Thymus (tissue), 14 donors: Measurements from ENCODE around the gene CPPED1. TPM values are rescaled to one million over a fixed set of nuclear protein-coding genes. Genes with fewer than 3 reads are reported as not detected.

Experiments
- DNase-seq, 9 donors: peaks; one replicate each; pipeline ENCODE4 v3.0.0-alpha.2; 2013; ENCODE audit warnings: low spot score in 9 of 9, low read depth in 6 of 9, missing footprints in 1 of 9
- H3K27ac ChIP-seq, 2 donors: one replicate each; pipeline ENCODE4 v1.5.1; 2013; ENCODE audit warnings: control low read depth in 1 of 2, low read depth in 1 of 2, low read length in 1 of 2, mild to moderate bottlenecking in 1 of 2, moderate library complexity in 1 of 2
- H3K27me3 ChIP-seq, 2 donors: one replicate each; pipeline ENCODE4 v1.5.1; 2013; ENCODE audit warnings: low read length in 1 of 2; ENCODE audit not compliant: control insufficient read depth in 2 of 2, insufficient read depth in 1 of 2
- H3K36me3 ChIP-seq, 2 donors: one replicate each; pipeline ENCODE4 v1.5.1; 2013; ENCODE audit warnings: low read length in 1 of 2, mild to moderate bottlenecking in 1 of 2, moderate library complexity in 1 of 2; ENCODE audit not compliant: control insufficient read depth in 2 of 2, insufficient read depth in 2 of 2
- H3K4me1 ChIP-seq, 2 donors: one replicate each; pipeline ENCODE4 v1.5.1; 2013; ENCODE audit warnings: low read length in 2 of 2; ENCODE audit not compliant: control insufficient read depth in 2 of 2, insufficient read depth in 2 of 2
- H3K4me3 ChIP-seq, 2 donors: one replicate each; pipeline ENCODE4 v1.5.1; 2013; ENCODE audit warnings: low read length in 2 of 2, control low read depth in 1 of 2, mild to moderate bottlenecking in 1 of 2
- H3K9me3 ChIP-seq, 2 donors: one replicate each; pipeline ENCODE4 v1.5.1; 2013; ENCODE audit warnings: low read length in 1 of 2, mild to moderate bottlenecking in 1 of 2; ENCODE audit not compliant: control insufficient read depth in 2 of 2, insufficient read depth in 1 of 2
- WGBS: extraction: QIAGEN DNeasy Blood & Tissue Kit; methylation state at CpG from one replicate; pipeline ENCODE4 v1.1.7; 2013; 5-methylcytosine and 5-hydroxymethylcytosine counted together
- long read RNA-seq, 10 donors: transcript quantifications; one replicate each; lab custom pipeline, GENCODE V29; 2026
- polyA plus RNA-seq: library from polyadenylated mRNA; stranded (reverse); fragments of 200-250 nt; gene quantifications from one replicate; pipeline ENCODE4 v1.2.3, GENCODE V29; 2013
- total RNA-seq: library from RNA; stranded (reverse); fragments of 120-200 nt; gene quantifications from one replicate; pipeline ENCODE4 v1.2.4, GENCODE V29; 2013
- donor health status: healthy.

The CPPED1 gene, protein sequence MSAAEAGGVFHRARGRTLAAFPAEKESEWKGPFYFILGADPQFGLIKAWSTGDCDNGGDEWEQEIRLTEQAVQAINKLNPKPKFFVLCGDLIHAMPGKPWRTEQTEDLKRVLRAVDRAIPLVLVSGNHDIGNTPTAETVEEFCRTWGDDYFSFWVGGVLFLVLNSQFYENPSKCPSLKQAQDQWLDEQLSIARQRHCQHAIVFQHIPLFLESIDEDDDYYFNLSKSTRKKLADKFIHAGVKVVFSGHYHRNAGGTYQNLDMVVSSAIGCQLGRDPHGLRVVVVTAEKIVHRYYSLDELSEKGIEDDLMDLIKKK
- total RNA-seq (4.0 TPM), polyA plus RNA-seq (10.1 TPM)
- long read RNA-seq, donor 1, full-length matches to known transcripts, result 3 of 3 reads
- long read RNA-seq, donor 1, partial matches to known transcripts, result 0 of 3 reads
- long read RNA-seq, donor 1, other reads (novel, unspliced or antisense), result 0 of 3 reads
- long read RNA-seq, donor 2, result 0 reads
- long read RNA-seq, donor 3, full-length matches to known transcripts, result 3 of 3 reads
- long read RNA-seq, donor 3, partial matches to known transcripts, result 0 of 3 reads
- long read RNA-seq, donor 3, other reads (novel, unspliced or antisense), result 0 of 3 reads
- long read RNA-seq, donor 4, full-length matches to known transcripts, result 1 of 1 reads
- long read RNA-seq, donor 4, partial matches to known transcripts, result 0 of 1 reads
- long read RNA-seq, donor 4, other reads (novel, unspliced or antisense), result 0 of 1 reads
- long read RNA-seq, donor 5, full-length matches to known transcripts, result 4 of 4 reads
- long read RNA-seq, donor 5, partial matches to known transcripts, result 0 of 4 reads
- long read RNA-seq, donor 5, other reads (novel, unspliced or antisense), result 0 of 4 reads
- long read RNA-seq, donor 6, full-length matches to known transcripts, result 7 of 7 reads
- long read RNA-seq, donor 6, partial matches to known transcripts, result 0 of 7 reads
- long read RNA-seq, donor 6, other reads (novel, unspliced or antisense), result 0 of 7 reads
- long read RNA-seq, donor 7, full-length matches to known transcripts, result 1 of 1 reads
- long read RNA-seq, donor 7, partial matches to known transcripts, result 0 of 1 reads
- long read RNA-seq, donor 7, other reads (novel, unspliced or antisense), result 0 of 1 reads
- long read RNA-seq, donor 8, full-length matches to known transcripts, result 4 of 4 reads
- long read RNA-seq, donor 8, partial matches to known transcripts, result 0 of 4 reads
- long read RNA-seq, donor 8, other reads (novel, unspliced or antisense), result 0 of 4 reads
- long read RNA-seq, donor 9, full-length matches to known transcripts, result 4 of 4 reads
- long read RNA-seq, donor 9, partial matches to known transcripts, result 0 of 4 reads
- long read RNA-seq, donor 9, other reads (novel, unspliced or antisense), result 0 of 4 reads
- long read RNA-seq, donor 10, full-length matches to known transcripts, result 2 of 2 reads
- long read RNA-seq, donor 10, partial matches to known transcripts, result 0 of 2 reads
- long read RNA-seq, donor 10, other reads (novel, unspliced or antisense), result 0 of 2 reads

DNA sequence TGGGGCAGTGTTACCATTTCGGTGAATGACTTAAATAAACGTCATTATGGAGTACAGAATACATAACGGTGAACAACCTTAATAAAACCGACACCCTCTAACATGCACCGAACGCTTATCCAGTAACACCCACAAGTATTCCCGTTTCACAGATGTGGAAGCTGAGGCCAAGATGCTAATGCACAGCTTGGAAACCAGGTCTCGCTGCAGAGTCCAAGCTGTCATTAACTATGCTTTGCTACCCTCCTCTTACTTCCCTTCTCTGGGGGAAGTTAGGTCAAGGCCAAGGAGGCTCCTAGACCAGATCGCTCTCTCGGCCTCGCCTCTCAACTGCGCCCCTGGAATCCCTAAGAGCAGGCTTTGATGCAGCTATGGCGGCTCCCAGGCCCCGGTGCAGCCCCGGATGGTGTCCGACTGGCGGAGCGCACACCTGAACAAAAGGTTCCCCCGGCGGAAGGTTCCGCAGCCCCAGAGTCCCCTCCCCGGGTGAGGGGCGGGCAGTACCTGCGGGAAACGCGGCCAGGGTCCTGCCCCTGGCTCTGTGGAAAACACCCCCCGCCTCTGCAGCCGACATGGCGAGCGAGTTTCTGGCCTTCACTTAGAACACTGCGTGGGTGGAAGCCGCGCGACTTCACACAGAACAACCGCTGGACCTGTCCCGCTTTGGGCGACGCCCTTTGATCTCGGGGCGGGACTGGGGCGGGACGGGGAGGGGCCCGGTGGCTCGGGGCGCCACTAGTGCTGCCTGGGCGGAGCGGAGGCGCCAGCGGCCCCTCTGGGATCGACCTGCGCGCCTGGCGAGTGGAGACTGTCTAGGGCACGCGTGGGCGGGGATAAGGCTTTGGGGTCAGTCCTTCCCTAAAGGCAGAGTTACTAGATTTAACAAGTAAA, at the start of gene CPPED1:
CPPED1 (minus strand) TSS at position 685 of the 891 bp plus-strand sequence; CDS start at position 574, 111 bp downstream.
- no peaks in the 10 kb centered on the region for H3K27me3 ChIP-seq
- H3K36me3 ChIP-seq, result no peaks in the 10 kb centered on the region
- WGBS, result 4% methylated on average over 56 of the region's 56 CpGs
- peaks cover 6 to 7% of the 10 kb centered on the region in 2 donors for H3K4me1 ChIP-seq
- DNase-seq, result peak; percentile 69 to 95 (median 82)
- H3K4me3 ChIP-seq, result peak within 1 kb of the TSS; percentile 71 to 86
- H3K9me3 ChIP-seq, result no peaks in the 10 kb centered on the region
- peak within 1 kb of the TSS; percentile 77 to 93 for H3K27ac ChIP-seq

DNA sequence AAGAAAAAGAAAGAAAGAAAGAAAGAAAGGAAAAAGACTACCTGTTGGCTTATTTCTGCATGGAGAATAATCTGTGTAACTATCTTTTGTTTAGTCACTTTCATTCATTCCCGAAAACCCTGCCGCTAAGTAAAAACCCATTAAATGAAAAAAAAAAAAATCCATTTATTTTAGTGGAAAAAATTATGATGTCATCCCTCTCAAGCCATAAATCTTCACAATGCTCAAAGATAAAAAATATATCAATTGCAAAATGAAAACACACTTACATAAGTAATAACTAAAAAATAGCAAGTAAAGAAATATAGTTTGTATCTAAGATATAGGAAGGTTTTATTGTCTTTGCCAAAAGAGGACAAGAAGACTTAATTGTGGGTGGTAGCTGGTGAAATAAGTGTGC, 46.5 kb upstream of the CPPED1 start:
- 64% methylated on average over 2 of the region's 2 CpGs for WGBS

DNA sequence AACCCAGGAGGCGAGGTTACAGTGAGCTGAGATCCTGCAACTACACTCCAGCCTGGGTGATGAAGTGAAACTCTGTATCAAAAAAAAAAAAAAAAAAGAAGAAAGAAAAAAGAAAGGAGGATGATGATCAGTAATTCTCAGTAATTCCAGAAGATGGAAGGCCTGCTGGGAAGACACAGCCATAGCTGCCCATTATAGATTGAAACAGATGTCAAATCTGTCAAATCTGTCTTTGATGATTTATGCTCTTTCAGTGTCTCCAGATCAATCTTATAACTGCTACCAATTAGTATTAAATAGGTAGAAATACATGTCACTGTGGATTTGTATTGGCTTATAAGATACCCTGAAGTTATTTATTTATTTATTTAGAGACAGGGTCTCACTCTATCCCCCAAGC, 42.9 kb upstream of the CPPED1 start:
- no peaks in the 10 kb centered on the region for H3K4me1 ChIP-seq
- H3K9me3 ChIP-seq, result peaks cover 0 to 1% of the 10 kb centered on the region in 2 donors
- no peak overlapping the region for H3K27ac ChIP-seq
- H3K36me3 ChIP-seq, result no peaks in the 10 kb centered on the region
- H3K4me3 ChIP-seq, result no peak overlapping the region
- no peaks in the 10 kb centered on the region for H3K27me3 ChIP-seq
- WGBS, result 88% methylated on average over 1 of the region's 1 CpG
- no peak for DNase-seq

More for the DNA sequence above, 46.5 kb upstream of the CPPED1 start:
- Histone ChIP-seq H3K4me3 (no peak overlapping the region), H3K9me3 (peaks cover 0 to 1% of the 10 kb centered on the region in 2 donors), H3K27me3 (no peaks in the 10 kb centered on the region), H3K4me1 (no peaks in the 10 kb centered on the region), H3K27ac (no peak overlapping the region), H3K36me3 (no peaks in the 10 kb centered on the region)
- DNase-seq, result no peak

DNA sequence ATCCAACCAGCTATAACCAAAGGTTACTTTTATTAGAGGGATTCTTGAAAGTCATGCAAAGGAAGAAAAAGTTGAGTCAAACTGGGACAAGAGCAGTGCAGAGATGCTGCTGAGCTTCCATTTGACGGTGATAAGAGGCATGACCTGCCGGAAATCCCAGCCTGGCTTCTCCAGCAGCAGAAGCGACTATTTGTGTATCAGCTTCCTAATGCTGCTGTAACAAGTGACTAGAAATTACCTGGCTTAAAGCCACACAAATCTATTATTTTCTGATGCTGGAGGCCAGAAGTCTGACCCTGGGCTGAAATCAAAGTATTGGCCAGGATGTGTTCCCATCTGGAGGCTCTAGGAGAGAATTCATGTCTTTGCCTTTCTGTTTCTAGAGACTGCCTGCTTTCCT, 41.6 kb upstream of the CPPED1 start:
- Histone ChIP-seq H3K36me3 (no peaks in the 10 kb centered on the region), H3K27me3 (no peaks in the 10 kb centered on the region), H3K4me1 (no peaks in the 10 kb centered on the region), H3K9me3 (peaks cover 0 to 1% of the 10 kb centered on the region in 2 donors), H3K4me3 (no peak overlapping the region), H3K27ac (no peak overlapping the region)
- DNase-seq, result no peak
- WGBS, result 91% methylated on average over 3 of the region's 3 CpGs

DNA sequence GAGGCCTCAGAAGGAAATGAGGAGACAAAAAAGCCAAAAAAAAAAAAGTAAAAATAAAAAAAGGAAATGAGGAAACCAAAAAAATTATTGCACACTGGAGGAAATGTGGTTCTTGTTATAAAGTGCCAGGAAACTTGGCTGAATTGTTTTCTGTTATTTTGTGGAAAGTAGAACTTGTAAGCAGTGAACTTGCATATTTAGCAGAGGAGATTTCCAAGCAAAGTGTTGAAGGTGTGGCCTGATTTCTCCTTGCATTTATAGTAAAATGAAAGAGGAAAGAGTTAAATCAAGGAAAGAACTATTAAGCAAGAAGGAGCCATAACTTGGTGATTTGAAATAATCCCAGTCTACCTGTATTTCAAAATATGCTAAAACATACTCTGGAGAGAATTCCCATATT, 34.1 kb upstream of the CPPED1 start:
- H3K4me3 ChIP-seq, result no peak overlapping the region
- no peak for DNase-seq
- no peaks in the 10 kb centered on the region for H3K36me3 ChIP-seq
- H3K27me3 ChIP-seq, result no peaks in the 10 kb centered on the region
- H3K9me3 ChIP-seq, result no peaks in the 10 kb centered on the region
- H3K4me1 ChIP-seq, result no peaks in the 10 kb centered on the region
- no peak overlapping the region for H3K27ac ChIP-seq

DNA sequence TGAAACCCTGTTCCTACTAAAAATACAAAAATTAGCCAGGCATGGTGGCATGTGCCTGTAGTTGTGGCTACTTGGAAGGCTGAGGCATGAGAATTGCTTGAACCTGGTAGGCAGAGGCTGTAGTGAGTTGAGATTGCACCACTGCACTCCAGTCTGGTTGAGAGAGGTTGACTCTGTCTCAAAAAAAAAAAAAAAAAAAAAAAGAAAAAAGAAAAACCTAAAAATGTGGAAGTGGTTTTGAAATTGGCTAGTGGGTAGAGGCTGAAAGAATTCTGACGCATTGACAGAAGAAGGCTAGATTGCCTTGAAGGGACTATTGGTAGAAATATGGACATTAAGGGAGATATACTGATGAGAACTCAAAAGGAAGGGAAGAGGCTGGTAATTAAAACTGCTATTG, 33.6 kb upstream of the CPPED1 start:
- no peaks in the 10 kb centered on the region for H3K9me3 ChIP-seq
- H3K4me3 ChIP-seq, result no peak overlapping the region
- no peak overlapping the region for H3K27ac ChIP-seq
- DNase-seq, result no peak
- 46% methylated on average over 1 of the region's 1 CpG for WGBS
- no peaks in the 10 kb centered on the region for H3K27me3 ChIP-seq
- no peaks in the 10 kb centered on the region for H3K36me3 ChIP-seq
- no peaks in the 10 kb centered on the region for H3K4me1 ChIP-seq

DNA sequence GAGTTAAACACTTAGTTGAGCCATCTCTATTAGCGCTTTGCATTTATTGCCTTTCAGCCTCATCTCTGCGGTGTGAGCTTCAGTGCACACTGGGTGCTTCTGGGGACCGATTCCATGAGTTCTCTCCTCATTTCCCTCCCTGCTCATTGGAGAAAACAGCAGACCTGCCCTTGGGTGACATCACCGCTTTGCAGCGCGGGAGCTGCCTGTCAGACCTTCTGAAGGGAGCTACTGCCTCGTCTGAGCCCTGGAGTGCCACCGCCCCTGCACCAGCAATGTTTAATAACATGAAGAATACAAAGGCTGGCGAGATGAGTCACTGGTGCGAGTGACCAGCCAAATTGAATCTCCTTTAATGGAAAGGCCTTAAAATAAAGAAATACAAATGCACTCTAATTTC, 30.2 kb upstream of the CPPED1 start:
- DNase-seq, result no peak
- Histone ChIP-seq H3K27me3 (no peaks in the 10 kb centered on the region), H3K9me3 (no peaks in the 10 kb centered on the region), H3K4me1 (no peaks in the 10 kb centered on the region), H3K4me3 (no peak overlapping the region), H3K27ac (no peak overlapping the region), H3K36me3 (no peaks in the 10 kb centered on the region)
- 72% methylated on average over 10 of the region's 10 CpGs for WGBS
